ENCODE data around the gene MAN1B1.

Gene MAN1B1

GRCh38 chr9:137042751-137043727 is 43.7 kb upstream of the MAN1B1 start:
- TF ChIP-seq CTCF (IDR thresholded peaks at IDR 0.05; ENCODE audit: extremely low read depth, missing control alignments) = no peak
- DNase-seq (ENCODE audit: low spot score) = no peak

- no peak for DNase-seq (ENCODE audit: low spot score)
- TF ChIP-seq CTCF (IDR thresholded peaks at IDR 0.05; ENCODE audit: extremely low read depth, missing control alignments) = no peak
These were observed 42.7 kb upstream of the MAN1B1 start for GRCh38 chr9:137044037-137044436.

GRCh38 chr9:137044502-137045177 is 42.1 kb upstream of the MAN1B1 start:
- DNase-seq (ENCODE audit: low spot score) = no peak

GRCh38 chr9:137045294-137046087 is 41.3 kb upstream of the MAN1B1 start:
- DNase-seq (ENCODE audit: low spot score) = no peak
- no peak for TF ChIP-seq CTCF (IDR thresholded peaks at IDR 0.05; ENCODE audit: extremely low read depth, missing control alignments)

More at GRCh38 chr9:137044502-137045177, 42.1 kb upstream of the MAN1B1 start:
- TF ChIP-seq CTCF (IDR thresholded peaks at IDR 0.05; ENCODE audit: extremely low read depth, missing control alignments) = no peak

GRCh38 chr9:137046088-137046787 is 40.5 kb upstream of the MAN1B1 start, which contains the start of gene NPDC1:
TSS of gene NPDC1 (minus strand) at chr9:137046177. CDS start at chr9:137045989, 188 bp downstream.
- TF ChIP-seq CTCF (IDR thresholded peaks at IDR 0.05; ENCODE audit: extremely low read depth, missing control alignments) = peak; percentile 86
- peak; percentile 97 for DNase-seq (ENCODE audit: low spot score)

GRCh38 chr9:137048655-137049543 is 37.9 kb upstream of the MAN1B1 start:
- DNase-seq (ENCODE audit: low spot score) = no peak
- no peak for TF ChIP-seq CTCF (IDR thresholded peaks at IDR 0.05; ENCODE audit: extremely low read depth, missing control alignments)
